Left cardiac atrium (tissue), 4 donors: ENCODE data around the gene PLXNB1. TPM values are rescaled to one million over a fixed set of nuclear protein-coding genes. Genes with fewer than 3 reads are reported as not detected.

Source experiments
- ATAC-seq, 2 donors: fragments of 200-7000 bp; cut with Tn5 transposase; one replicate each; pipeline ENCODE4 v1.9.1; 2020; ENCODE audit warnings: mild to moderate bottlenecking in 2 of 2, moderate library complexity in 2 of 2
- DNase-seq: peaks from one replicate; pipeline ENCODE4 v3.0.0-alpha.2; 2020
- intact Hi-C, 2 donors: fragments of 100-400 bp; cut with DNase I; formaldehyde crosslinking; loops; one replicate each; pipeline versions ENCODE4 v1.14.1 to v1.15.1; 2022 to 2023
- total RNA-seq, 2 donors: library from RNA; stranded (reverse); fragmentation: NEBNext Ultra II Directional; extraction: Animal tissue kit (Norgen Biotek cat#: 25700); gene quantifications; one replicate each; pipeline ENCODE4 v1.2.1, GENCODE V29; 2021
- donor health status: DM: no; HTN: yes; CAD: no.
- donor health status: DM: no; HTN: yes; CAD: no; lungs with severe emphysema.
- donor health status: DM: yes; HTN: yes; CAD: no.
- donor health status: Dilated cardiomyopathy.

PLXNB1 gene
- total RNA-seq, 2 donors from 2014 or later, result 43.3 to 55.0 TPM

DNA sequence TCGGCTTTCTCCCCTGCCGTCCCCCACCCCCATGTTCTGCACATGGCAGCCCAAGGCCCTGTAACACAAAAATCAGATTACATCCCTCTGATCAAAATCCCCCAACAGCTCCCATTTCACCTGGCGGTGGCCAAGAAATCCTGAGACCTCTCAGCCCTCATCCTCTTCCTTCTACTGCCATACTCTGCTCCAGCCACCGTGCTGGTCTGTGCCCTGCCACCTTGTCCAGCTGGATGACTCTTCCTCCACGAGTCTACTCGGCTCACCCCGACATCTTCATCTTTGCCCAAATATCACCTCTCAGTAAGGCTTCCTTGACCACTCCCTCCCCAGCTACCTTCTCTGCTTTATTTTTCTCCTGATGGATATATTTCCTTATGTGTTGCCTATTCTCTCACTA lies 7.0 kb upstream of the PLXNB1 start:
- intact Hi-C loops, result loop anchor here (1.0 to 5.0 kb wide), 3 partner anchors 37 to 165 kb away; no protein-coding TSS in a partner anchor
- DNase-seq (no peak), ATAC-seq (no peak)

DNA sequence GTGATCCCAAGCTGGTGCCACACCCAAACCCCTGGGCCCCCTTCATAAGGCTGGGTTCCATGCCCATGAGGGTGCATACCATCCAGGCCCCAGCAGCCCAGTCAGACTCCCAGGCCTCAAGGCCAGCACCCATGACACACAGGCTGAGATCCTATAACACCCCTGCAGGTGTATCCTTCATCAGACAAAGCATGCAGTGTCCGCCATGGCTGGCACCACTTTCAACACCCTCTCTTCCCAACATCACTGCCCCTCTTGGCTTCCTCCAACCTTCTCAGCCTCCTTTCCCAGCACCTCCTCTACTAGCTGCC lies 6.5 kb upstream of the PLXNB1 start:
- ATAC-seq, result no peak
- intact Hi-C loops, result loop anchor here (1.0 to 5.0 kb wide), 3 partner anchors 36 to 164 kb away; no protein-coding TSS in a partner anchor
- DNase-seq, result no peak

DNA sequence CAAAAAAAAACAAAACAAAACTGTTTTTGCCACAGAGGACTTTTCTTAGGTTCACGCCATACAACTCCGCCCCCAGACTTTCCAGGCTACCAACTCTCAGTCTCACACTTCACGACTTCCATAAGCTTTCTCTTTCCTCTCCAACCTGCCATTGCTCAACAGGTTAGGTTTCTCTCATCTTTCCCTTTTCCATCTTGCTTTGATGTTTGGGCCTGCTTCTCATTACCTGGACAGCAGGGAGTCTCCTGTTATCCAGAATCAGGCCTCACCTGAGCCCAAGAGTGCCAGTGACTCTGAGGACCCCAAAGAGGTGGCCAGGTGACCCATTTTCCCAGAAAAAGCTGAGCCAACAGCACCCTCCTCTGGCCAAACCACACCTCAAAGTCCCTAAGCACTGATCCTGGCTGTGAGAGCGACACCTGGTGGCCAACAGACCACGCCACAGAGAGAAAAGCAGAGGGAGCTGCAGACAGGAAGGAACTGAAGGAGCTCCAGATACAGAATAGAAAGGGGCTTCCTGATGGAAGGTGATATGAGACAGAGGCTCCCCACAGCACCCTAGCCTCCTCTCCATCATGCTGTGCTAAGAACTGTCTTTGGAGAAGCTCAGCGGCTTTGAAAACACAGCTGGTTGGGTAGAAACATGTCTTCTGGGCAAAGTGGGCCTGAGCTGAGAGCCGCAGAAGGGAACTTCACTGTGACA lies 6.0 kb upstream of the PLXNB1 start:
- intact Hi-C loops, result loop anchor here (1.0 to 5.0 kb wide), 4 partner anchors 35 to 164 kb away; no protein-coding TSS in a partner anchor
- peak; percentile 88 for DNase-seq
- peak; percentile 31 to 40 for ATAC-seq

- intact Hi-C loops, result loop anchor here (1.0 to 5.0 kb wide), 2 partner anchors 34 to 163 kb away; no protein-coding TSS in a partner anchor
- no peak for ATAC-seq
- DNase-seq, result no peak
Measured at GRCh38 chr3:48435223-48435595, 5.3 kb upstream of the PLXNB1 start.

DNA sequence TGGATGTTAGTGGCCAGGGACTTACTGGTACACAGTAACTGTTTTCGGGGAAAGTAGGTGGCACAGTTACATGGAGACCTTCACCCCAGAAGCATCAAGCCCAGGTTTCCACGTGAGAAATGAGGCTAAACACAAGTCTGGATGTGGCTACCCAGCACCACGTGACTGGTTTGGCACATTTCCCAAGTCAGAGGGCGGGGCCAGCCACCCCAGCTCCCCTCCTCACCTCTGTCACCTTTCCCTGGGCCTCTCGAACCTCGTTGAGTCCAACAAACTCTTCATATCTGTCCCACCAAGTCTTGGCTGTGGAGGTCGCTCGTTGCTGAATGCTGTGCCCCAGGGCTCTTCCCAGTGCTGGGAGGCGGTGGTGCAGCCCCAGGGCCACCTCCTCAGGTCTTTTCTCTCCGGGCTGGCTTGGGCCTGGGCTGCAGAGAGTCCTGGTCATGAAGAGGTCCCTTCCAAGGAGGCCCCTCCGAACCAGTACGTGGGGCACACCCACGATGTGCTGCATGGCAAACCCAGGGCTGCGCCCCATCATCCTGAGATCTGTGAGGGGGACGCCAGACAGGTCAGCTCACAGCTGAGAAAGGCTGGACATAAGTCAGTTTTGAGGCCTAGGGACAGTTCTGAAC lies 4.8 kb upstream of the PLXNB1 start:
- intact Hi-C loops, result loop anchor here (1.0 to 5.0 kb wide), 2 partner anchors 33 to 162 kb away; no protein-coding TSS in a partner anchor
- no peak for DNase-seq
- no peak for ATAC-seq

GRCh38 chr3:48433472-48434118 lies 3.7 kb upstream of the PLXNB1 start:
- ATAC-seq, result peak in 1 of 2 donors; percentile 35
- intact Hi-C loops, result no loop called here
- peak; percentile 51 for DNase-seq

GRCh38 chr3:48432411-48433371 lies 2.8 kb upstream of the PLXNB1 start:
- ATAC-seq (no peak), DNase-seq (no peak)
- intact Hi-C loops, result no loop called here

GRCh38 chr3:48431224-48432029 lies 1.5 kb upstream of the PLXNB1 start:
- intact Hi-C loops, result no loop called here
- DNase-seq (no peak), ATAC-seq (no peak)

DNA sequence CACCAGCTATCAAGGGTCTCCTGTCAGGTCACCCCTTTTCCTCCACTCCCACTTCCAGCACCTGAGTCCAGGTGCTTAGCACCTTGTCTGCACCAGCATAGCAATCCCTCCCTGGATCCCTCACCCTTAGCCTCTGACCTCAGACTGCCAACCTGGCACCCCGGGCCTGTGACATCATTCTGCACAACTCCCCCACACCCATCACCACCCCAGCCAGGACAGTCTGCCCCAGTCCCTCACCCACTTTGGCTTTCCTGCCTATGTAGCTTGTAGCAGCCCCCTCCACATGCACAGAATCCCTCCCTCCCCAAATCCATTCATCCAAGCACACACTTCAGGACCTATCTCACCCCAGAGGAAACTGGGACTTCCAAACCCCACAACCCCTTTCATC lies 819 bp upstream of the PLXNB1 start:
- DNase-seq (no peak), ATAC-seq (no peak)
- intact Hi-C loops, result no loop called here

GRCh38 chr3:48429317-48429959 lies 448 bp downstream of the PLXNB1 start:
- peak; percentile 66 for DNase-seq
- ATAC-seq, result peak; percentile 33 to 54
- intact Hi-C loops, result no loop called here

GRCh38 chr3:48428572-48429316 lies 1.1 kb downstream of the PLXNB1 start:
- DNase-seq, result peak; percentile 57
- ATAC-seq, result peak; percentile 13 to 36
- intact Hi-C loops, result no loop called here

DNA sequence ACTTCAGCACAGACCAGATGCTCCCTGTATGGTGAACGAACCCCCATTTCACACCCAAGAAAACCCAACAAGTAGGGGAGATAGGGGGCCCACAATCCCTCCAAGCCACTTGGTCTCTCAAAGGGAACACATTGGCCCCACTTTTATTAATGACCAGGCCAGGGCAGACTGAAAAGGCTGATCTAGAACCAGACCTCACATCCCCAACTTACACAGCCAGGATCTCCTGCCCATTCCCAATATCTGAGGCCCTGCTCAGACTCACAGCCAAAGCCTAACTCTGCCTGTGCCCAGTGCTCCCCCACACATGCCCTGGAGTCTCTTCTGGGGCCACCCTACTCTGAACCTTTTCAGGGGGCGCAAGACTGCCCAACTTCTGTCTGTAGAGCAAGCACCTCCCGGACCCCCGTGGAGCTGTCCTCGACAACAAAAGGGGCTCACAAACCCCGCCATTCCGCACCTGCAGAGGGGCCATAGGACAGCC lies 1.8 kb downstream of the PLXNB1 start:
- intact Hi-C loops, result no loop called here
- ATAC-seq (no peak), DNase-seq (no peak)

GRCh38 chr3:48427630-48427962 lies 2.3 kb downstream of the PLXNB1 start:
- no peak for DNase-seq
- peak in 1 of 2 donors; percentile 24 for ATAC-seq
- intact Hi-C loops, result no loop called here

DNA sequence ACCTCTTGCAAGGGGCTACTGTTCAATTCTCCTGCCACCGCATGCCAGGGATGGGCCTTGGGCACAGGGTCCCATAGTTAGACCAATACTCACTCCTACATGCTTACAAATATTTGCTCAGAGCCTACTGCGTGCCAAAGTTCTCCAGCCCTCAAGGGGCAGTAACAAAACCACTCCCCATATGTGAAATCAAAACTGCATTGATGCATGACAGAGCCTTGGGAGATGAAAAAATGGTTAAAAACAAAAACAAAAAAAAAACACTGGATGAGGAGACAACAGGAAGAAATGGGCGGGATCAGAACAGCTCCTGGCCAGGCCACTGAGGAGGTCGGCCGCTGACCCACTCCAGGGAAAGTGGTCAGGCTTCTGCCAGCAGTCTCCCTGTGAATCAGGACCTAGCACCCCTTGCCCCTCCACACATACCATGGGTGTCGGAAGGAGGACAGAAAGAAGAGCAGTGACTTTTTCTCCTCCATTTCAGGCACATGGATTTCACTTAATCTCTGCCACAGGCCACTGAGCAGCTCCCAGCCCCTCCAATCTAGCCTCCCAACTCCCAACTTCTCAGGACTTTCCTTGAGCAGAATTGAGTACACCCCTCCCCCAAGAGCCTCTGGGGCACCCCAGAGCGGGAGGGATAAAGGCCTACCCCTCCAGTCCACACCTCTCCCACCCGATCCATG lies 2.8 kb downstream of the PLXNB1 start:
- no peak for DNase-seq
- intact Hi-C loops, result no loop called here
- ATAC-seq, result no peak

- intact Hi-C loops, result no loop called here
- DNase-seq (peak; percentile 56), ATAC-seq (peak; percentile 28 to 54)
Measured at GRCh38 chr3:48426401-48426909, 3.4 kb downstream of the PLXNB1 start.

GRCh38 chr3:48425281-48425812 lies 4.5 kb downstream of the PLXNB1 start:
- peak; percentile 50 for DNase-seq
- ATAC-seq, result peak; percentile 9 to 45
- intact Hi-C loops, result no loop called here
